Upper lobe of left lung (tissue), 6 donors: ENCODE measurements around the gene KRR1. TPM values are rescaled to one million over a fixed set of nuclear protein-coding genes. Genes with fewer than 3 reads are reported as not detected.

Source experiments
- ATAC-seq, 2 donors: fragments of 200-7000 bp; cut with Tn5 transposase; one replicate each; pipeline ENCODE4 v1.9.1; 2022; ENCODE audit warnings: mild to moderate bottlenecking in 2 of 2, moderate library complexity in 2 of 2; ENCODE audit not compliant: low FRiP score in 2 of 2
- DNase-seq, 2 donors: peaks; one replicate each; pipeline ENCODE4 v3.0.0-alpha.2; 2019 to 2020
- H3K27ac ChIP-seq, 4 donors: fragments of 200-600 bp; sonication (generic); one replicate each; pipeline ENCODE4 v1.5.1; 2016 to 2019
- H3K27me3 ChIP-seq, 4 donors: fragments of 200-600 bp; sonication (generic); one replicate each; pipeline ENCODE4 v1.5.1; 2017 to 2019
- H3K36me3 ChIP-seq, 4 donors: fragments of 200-600 bp; sonication (generic); one replicate each; pipeline ENCODE4 v1.5.1; 2016 to 2019
- H3K4me1 ChIP-seq, 4 donors: fragments of 200-600 bp; sonication (generic); one replicate each; pipeline ENCODE4 v1.5.1; 2018 to 2019
- H3K4me3 ChIP-seq, 4 donors: fragments of 200-600 bp; sonication (generic); one replicate each; pipeline ENCODE4 v1.5.1; 2017 to 2019; ENCODE audit warnings: mild to moderate bottlenecking in 2 of 4, moderate library complexity in 1 of 4
- H3K9me3 ChIP-seq, 4 donors: fragments of 200-600 bp; sonication (generic); one replicate each; pipeline ENCODE4 v1.5.1; 2018 to 2019
- EP300 ChIP-seq, 4 donors: sonication (generic); formaldehyde crosslinking; IDR thresholded peaks; one replicate each; pipeline ENCODE4 v1.5.1; 2017; ENCODE audit warnings: antibody characterized with exemption in 4 of 4, control low read depth in 2 of 4
- POLR2A ChIP-seq, 4 donors: fragments of 450-650 bp; IDR thresholded peaks; one replicate each; pipeline ENCODE4 v1.5.1; 2016 to 2017; ENCODE audit warnings: antibody characterized with exemption in 4 of 4, mild to moderate bottlenecking in 2 of 4
- POLR2AphosphoS5 ChIP-seq, 2 donors: sonication (generic); formaldehyde crosslinking; IDR thresholded peaks; one replicate each; pipeline ENCODE4 v1.5.1; 2017; ENCODE audit warnings: antibody characterized with exemption in 2 of 2
- WGBS, 2 donors: methylation state at CpG; one replicate each; pipeline ENCODE4 v1.1.5; 2017 to 2018; 5-methylcytosine and 5-hydroxymethylcytosine counted together
- total RNA-seq, 6 donors: library from RNA; depleted of rRNA in 4 of 6; stranded (reverse); fragments of >200 nt in 4 of 6; gene quantifications; one replicate each; pipeline versions ENCODE4 v1.1.0 to v1.2.1, GENCODE V29; 2016 to 2021
- TF ChIP-seq, protein P1 (sequence below), 6 experiments: fragments of 450-650 bp in 4 of 6; fragments of 200-600 bp in 2 of 6; sonication (generic) in 2 of 6; IDR thresholded peaks; one replicate each; pipeline ENCODE4 v1.5.1; 2016 to 2019; ENCODE audit warnings: antibody characterized with exemption in 6 of 6
- donor health status: DM: no; HTN: no; CAD: no; lungs with moderate emphysema.
- donor health status: DM: no; HTN: yes; CAD: no; lungs with severe emphysema.

The KRR1 gene
- total RNA-seq, 6 donors from 2014 or later, result 24.5 to 44.6 (median 35.7) TPM

DNA sequence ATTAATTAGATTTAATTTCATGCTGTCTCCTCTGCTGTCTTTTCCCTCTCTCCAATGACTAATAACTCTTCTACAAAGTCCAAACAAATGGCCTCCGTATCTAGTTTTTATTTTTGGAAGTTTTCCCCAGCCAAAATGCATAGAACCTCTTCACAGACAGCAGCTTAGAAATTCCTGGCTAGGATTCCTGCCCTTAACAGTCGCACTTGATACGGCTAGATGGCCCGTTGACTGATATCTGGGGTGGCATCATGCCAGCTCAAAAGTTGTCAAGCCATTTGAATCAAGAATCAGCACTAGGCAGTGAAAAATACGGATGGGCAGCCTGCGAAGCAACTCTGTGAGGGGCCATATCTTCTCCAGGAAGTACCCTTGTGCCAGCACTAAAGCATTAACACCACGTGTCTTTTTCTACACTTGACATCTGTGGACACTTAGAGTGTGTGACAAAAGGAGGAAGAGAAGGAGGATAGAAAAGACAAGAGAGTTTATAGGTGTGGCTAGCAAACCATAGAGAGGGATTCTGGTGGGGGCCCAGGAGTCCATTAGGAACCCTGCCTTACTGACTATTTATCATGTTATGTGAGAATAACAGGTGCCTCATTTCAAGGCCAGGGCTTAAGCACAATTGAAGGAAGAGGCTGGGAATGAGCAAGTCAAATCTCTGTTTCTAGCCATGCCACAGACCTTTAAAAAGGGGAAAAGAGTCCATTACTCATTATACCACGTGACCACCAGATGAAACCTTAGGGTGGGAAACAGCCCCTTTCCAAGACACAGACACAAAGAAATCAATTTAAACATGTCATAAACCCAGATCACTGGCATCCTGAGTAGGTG lies 39.2 kb upstream of the KRR1 start:
- no peak for ATAC-seq
- no peak overlapping the region for H3K4me3 ChIP-seq
- DNase-seq, result no peak
- H3K27ac ChIP-seq, result no peak overlapping the region
- H3K9me3 ChIP-seq, result no peaks in the 10 kb centered on the region
- no peaks in the 10 kb centered on the region for H3K27me3 ChIP-seq
- H3K4me1 ChIP-seq, result peaks cover 0 to 14% (median 2%) of the 10 kb centered on the region in 4 donors
- no peaks in the 10 kb centered on the region for H3K36me3 ChIP-seq
- 23 to 29% methylated on average over 8 of the region's 8 CpGs for WGBS, 2 donors
- TF ChIP-seq EP300 (IDR thresholded peaks at IDR 0.05) (no peak), POLR2A (IDR thresholded peaks at IDR 0.05) (no peak), POLR2AphosphoS5 (IDR thresholded peaks at IDR 0.05) (no peak)
- TF ChIP-seq, protein P1, sequence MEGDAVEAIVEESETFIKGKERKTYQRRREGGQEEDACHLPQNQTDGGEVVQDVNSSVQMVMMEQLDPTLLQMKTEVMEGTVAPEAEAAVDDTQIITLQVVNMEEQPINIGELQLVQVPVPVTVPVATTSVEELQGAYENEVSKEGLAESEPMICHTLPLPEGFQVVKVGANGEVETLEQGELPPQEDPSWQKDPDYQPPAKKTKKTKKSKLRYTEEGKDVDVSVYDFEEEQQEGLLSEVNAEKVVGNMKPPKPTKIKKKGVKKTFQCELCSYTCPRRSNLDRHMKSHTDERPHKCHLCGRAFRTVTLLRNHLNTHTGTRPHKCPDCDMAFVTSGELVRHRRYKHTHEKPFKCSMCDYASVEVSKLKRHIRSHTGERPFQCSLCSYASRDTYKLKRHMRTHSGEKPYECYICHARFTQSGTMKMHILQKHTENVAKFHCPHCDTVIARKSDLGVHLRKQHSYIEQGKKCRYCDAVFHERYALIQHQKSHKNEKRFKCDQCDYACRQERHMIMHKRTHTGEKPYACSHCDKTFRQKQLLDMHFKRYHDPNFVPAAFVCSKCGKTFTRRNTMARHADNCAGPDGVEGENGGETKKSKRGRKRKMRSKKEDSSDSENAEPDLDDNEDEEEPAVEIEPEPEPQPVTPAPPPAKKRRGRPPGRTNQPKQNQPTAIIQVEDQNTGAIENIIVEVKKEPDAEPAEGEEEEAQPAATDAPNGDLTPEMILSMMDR (IDR thresholded peaks at IDR 0.05), result no peak

DNA sequence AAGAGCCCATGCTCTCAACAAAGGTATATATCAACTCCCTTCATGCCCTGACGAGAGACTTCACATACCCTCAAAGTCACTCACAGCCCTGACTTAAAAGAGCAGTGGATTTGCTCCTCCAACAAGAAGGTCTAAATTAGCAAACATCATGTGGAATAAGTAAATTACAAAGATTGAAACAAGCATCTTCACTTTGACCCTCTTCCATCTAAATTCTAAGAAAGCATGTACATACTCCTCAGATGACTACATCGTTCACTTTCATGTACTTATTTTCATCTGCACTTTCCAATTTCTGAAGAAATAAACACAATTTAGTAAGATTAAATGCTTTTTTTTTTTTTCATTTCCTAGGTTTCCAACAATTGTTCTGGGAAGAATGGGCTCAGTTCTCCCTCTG lies 38.6 kb upstream of the KRR1 start:
- TF ChIP-seq EP300 (IDR thresholded peaks at IDR 0.05) (no peak), POLR2A (IDR thresholded peaks at IDR 0.05) (no peak), POLR2AphosphoS5 (IDR thresholded peaks at IDR 0.05) (no peak)
- TF ChIP-seq, protein P1 (IDR thresholded peaks at IDR 0.05), result no peak
- H3K36me3 ChIP-seq, result no peaks in the 10 kb centered on the region
- no peak for ATAC-seq
- H3K27ac ChIP-seq, result no peak overlapping the region
- no peaks in the 10 kb centered on the region for H3K9me3 ChIP-seq
- H3K4me1 ChIP-seq, result peaks cover 0 to 14% (median 2%) of the 10 kb centered on the region in 4 donors
- 66 to 67% methylated on average over 2 of the region's 2 CpGs for WGBS, 2 donors
- no peak for DNase-seq
- H3K4me3 ChIP-seq, result no peak overlapping the region
- no peaks in the 10 kb centered on the region for H3K27me3 ChIP-seq

DNA sequence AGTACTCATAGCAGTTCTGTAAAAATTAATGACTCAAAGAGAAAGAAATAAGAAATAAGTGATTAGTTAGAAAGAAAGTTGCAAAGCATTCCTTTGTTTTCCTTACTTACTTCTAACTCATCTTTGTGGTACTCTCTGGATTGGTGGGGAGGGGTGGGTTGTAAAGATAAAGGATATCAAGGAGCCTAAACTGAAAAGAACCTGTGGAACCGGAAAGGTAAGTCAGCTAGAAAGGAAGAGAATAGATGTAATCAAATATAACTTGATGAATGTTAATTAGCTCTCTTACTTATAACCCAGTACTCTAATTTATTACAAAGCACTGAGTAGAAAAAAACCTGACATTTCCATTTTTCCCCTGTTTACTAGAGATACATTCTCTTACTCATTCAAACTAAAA lies 37.5 kb upstream of the KRR1 start:
- Histone ChIP-seq H3K27ac (no peak overlapping the region), H3K9me3 (no peaks in the 10 kb centered on the region), H3K36me3 (no peaks in the 10 kb centered on the region), H3K27me3 (no peaks in the 10 kb centered on the region), H3K4me1 (peaks cover 0 to 10% (median 2%) of the 10 kb centered on the region in 4 donors), H3K4me3 (no peak overlapping the region)
- TF ChIP-seq POLR2AphosphoS5 (IDR thresholded peaks at IDR 0.05) (no peak), POLR2A (IDR thresholded peaks at IDR 0.05) (no peak), EP300 (IDR thresholded peaks at IDR 0.05) (no peak)
- TF ChIP-seq, protein P1 (IDR thresholded peaks at IDR 0.05), result no peak
- 86 to 89% methylated on average over 1 of the region's 1 CpG for WGBS, 2 donors
- ATAC-seq (no peak), DNase-seq (no peak)

DNA sequence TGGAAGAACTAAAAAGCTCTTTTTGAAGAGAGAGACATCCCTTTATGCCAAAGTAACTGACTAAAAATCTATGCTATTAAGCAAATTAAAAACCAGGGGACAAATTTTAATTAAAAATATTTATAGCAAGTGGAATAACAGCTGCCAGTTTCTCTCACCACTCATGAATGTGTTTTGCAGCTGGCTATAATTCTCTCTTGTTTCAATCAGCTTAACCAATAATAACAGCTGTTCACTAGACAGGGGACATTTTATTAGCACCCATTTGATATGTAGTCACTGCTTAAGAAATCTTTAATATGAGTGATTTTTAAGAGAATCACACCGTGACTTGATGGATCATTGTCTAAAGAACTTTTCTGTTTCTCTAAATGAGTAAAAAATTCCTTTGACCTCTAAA lies 34.2 kb upstream of the KRR1 start:
- Histone ChIP-seq H3K27ac (no peak overlapping the region), H3K27me3 (no peaks in the 10 kb centered on the region), H3K4me1 (peaks cover 0 to 3% (median 1%) of the 10 kb centered on the region in 4 donors), H3K9me3 (no peaks in the 10 kb centered on the region), H3K36me3 (no peaks in the 10 kb centered on the region), H3K4me3 (no peak overlapping the region)
- WGBS, 2 donors, result 79 to 83% methylated on average over 1 of the region's 1 CpG
- DNase-seq (no peak), ATAC-seq (no peak)
- TF ChIP-seq POLR2A (IDR thresholded peaks at IDR 0.05) (no peak), EP300 (IDR thresholded peaks at IDR 0.05) (no peak), POLR2AphosphoS5 (IDR thresholded peaks at IDR 0.05) (no peak)
- TF ChIP-seq, protein P1 (IDR thresholded peaks at IDR 0.05), result no peak

DNA sequence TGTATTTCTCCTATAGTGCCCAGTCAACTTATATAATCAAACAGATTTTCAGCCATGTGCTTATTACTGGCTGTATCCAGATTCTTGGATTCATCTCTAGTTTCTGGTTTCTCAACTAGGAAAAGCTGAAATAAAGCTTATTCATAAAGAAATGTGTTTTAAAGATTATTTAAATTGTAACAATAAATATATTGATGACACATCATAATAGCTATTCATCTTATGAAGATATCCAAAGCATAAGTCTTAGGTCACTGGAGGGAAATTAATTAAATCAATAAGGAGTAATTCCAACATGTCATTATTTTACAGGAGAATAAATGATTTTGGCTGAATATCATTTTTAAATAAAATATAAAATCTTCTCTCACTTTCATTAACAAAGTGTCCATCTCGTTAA lies 32.1 kb upstream of the KRR1 start:
- H3K4me1 ChIP-seq, result no peaks in the 10 kb centered on the region
- no peaks in the 10 kb centered on the region for H3K9me3 ChIP-seq
- ATAC-seq (no peak), DNase-seq (no peak)
- no peaks in the 10 kb centered on the region for H3K36me3 ChIP-seq
- H3K27me3 ChIP-seq, result no peaks in the 10 kb centered on the region
- WGBS, 2 donors, result 95 to 100% methylated on average over 1 of the region's 1 CpG
- no peak overlapping the region for H3K27ac ChIP-seq
- no peak overlapping the region for H3K4me3 ChIP-seq
- TF ChIP-seq EP300 (IDR thresholded peaks at IDR 0.05), result no peak
- TF ChIP-seq, protein P1 (IDR thresholded peaks at IDR 0.05), result no peak
- TF ChIP-seq POLR2A (IDR thresholded peaks at IDR 0.05), result no peak
